ENCODE data around the gene GRIFIN.

Gene GRIFIN

GRCh38 chr7:2476298-2476697 lies at the start of gene GRIFIN:
TSS of gene GRIFIN (minus strand) at chr7:2476398. CDS start at chr7:2476383, 15 bp downstream.
- no peak for DNase-seq (ENCODE audit: low read depth)

- DNase-seq (ENCODE audit: low read depth): no peak
Observed at GRCh38 chr7:2524808-2525657, 48.8 kb upstream of the GRIFIN start.

GRCh38 chr7:2523941-2524807 lies 48.0 kb upstream of the GRIFIN start:
- DNase-seq (ENCODE audit: low read depth): no peak

- no peak for DNase-seq (ENCODE audit: low read depth)
Observed at GRCh38 chr7:2523461-2523936, 47.3 kb upstream of the GRIFIN start.

- no peak for DNase-seq (ENCODE audit: low read depth)
Observed at GRCh38 chr7:2522780-2523433, 46.7 kb upstream of the GRIFIN start.

GRCh38 chr7:2521952-2522591 lies 45.9 kb upstream of the GRIFIN start:
- peak; percentile 81 for DNase-seq (ENCODE audit: low read depth)

GRCh38 chr7:2521341-2521745 lies 45.1 kb upstream of the GRIFIN start:
- DNase-seq (ENCODE audit: low read depth): no peak

- DNase-seq (ENCODE audit: low read depth): no peak
Observed at GRCh38 chr7:2520761-2521290, 44.6 kb upstream of the GRIFIN start.

GRCh38 chr7:2520131-2520760 lies 44.0 kb upstream of the GRIFIN start:
- DNase-seq (ENCODE audit: low read depth): no peak

- DNase-seq (ENCODE audit: low read depth): peak; percentile 75
Observed at GRCh38 chr7:2519119-2519930, 43.1 kb upstream of the GRIFIN start, which contains the start of gene LFNG. TSS of gene LFNG (plus strand) at chr7:2519774. CDS start at chr7:2519862, 88 bp downstream.

- DNase-seq (ENCODE audit: low read depth): no peak
Observed at GRCh38 chr7:2518737-2519118, 42.5 kb upstream of the GRIFIN start.

GRCh38 chr7:2517678-2518507 lies 41.7 kb upstream of the GRIFIN start:
- no peak for DNase-seq (ENCODE audit: low read depth)

- DNase-seq (ENCODE audit: low read depth): no peak
Observed at GRCh38 chr7:2517026-2517425, 40.8 kb upstream of the GRIFIN start.

GRCh38 chr7:2516194-2516555 lies 40.0 kb upstream of the GRIFIN start:
- no peak for DNase-seq (ENCODE audit: low read depth)

GRCh38 chr7:2515424-2516193 lies 39.4 kb upstream of the GRIFIN start:
- no peak for DNase-seq (ENCODE audit: low read depth)

- DNase-seq (ENCODE audit: low read depth): no peak
Observed at GRCh38 chr7:2514473-2515423, 38.5 kb upstream of the GRIFIN start.

- no peak for DNase-seq (ENCODE audit: low read depth)
Observed at GRCh38 chr7:2513702-2514101, 37.5 kb upstream of the GRIFIN start.

Data from T-helper 22 cell (primary cell).